Liver (tissue), 3 donors: ENCODE measurements around the gene IQSEC3.

Source experiments
- FOXA1 ChIP-seq: IDR thresholded peaks from 2 replicates; pipeline ENCODE4 v1.6.1; 2016; ENCODE audit warnings: antibody characterized with exemption
- NR2F2 ChIP-seq: IDR thresholded peaks from 2 replicates; pipeline ENCODE4 v1.6.1; 2016; ENCODE audit warnings: antibody characterized with exemption
- RAD21 ChIP-seq, 2 donors: IDR thresholded peaks; 2 replicates each; pipeline ENCODE4 v1.6.1; 2016; ENCODE audit warnings: antibody characterized with exemption in 2 of 2, mild to moderate bottlenecking in 2 of 2
- RXRA ChIP-seq, 2 donors: IDR thresholded peaks; 2 replicates each; pipeline ENCODE4 v1.6.1; 2017 to 2018; ENCODE audit warnings: antibody characterized with exemption in 2 of 2, mild to moderate bottlenecking in 1 of 2
- SP1 ChIP-seq: IDR thresholded peaks from 2 replicates; pipeline ENCODE4 v1.6.1; 2018; ENCODE audit warnings: antibody characterized with exemption, mild to moderate bottlenecking
- YY1 ChIP-seq: IDR thresholded peaks from 2 replicates; pipeline ENCODE4 v1.6.1; 2016; ENCODE audit warnings: antibody characterized with exemption, mild to moderate bottlenecking
- TF ChIP-seq, protein P1 (sequence below): fragments of 150-350 bp; IDR thresholded peaks from 2 replicates; pipeline ENCODE4 v1.5.1; 2017; ENCODE audit warnings: improper control_type of control experiment, low read depth, low read length; ENCODE audit not compliant: missing input control
- TF ChIP-seq, protein P2 (sequence below): IDR thresholded peaks from 2 replicates; pipeline ENCODE4 v1.6.1; 2016; ENCODE audit warnings: antibody characterized with exemption
- TF ChIP-seq, protein P3 (sequence below): IDR thresholded peaks from 2 replicates; pipeline ENCODE4 v1.6.1; 2016; ENCODE audit warnings: antibody characterized with exemption, mild to moderate bottlenecking
- TF ChIP-seq, protein P4 (sequence below): IDR thresholded peaks from 2 replicates; pipeline ENCODE4 v1.6.1; 2016; ENCODE audit warnings: antibody characterized with exemption
- donor health status: healthy.
- donor health status: healthy.

DNA sequence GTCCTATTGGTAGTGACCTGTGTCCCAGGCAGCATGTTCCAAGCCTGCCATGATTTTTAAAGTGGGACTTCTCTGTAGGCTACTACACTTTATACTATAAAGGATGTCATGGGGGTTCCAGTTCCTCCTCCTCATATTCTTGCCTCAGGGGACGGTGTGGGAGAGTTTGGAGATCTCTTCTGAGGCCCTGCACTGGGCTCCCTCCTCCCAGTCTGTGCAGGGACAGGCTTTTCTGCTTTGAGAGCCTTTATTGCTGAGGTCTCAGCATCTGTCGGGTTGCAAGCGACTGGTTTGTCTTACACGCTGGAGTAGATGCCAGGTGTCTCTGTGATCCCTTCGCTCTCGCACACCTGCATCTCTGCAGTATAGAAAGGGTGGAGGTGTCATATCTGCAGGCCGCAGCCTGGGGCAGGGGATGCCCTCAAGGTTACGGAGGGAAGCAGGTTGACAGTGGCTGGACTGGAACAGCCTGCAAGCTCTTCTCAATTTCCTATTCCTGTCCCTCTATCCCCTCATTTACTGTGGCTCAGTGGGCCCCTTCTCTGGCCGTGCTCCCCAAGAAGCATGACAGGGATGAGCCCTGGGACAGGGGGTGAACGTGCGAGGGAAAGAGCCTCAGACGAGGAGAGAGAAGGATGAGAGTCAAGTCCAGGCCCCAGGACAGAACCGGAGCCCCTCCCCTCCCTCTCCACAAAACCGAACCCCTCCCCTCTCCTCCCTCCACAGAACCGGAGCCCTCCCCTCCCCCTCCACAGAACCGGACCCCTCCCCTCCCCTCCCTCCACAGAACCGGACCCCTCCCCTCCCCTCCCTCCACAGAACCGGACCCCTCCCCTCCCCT, 96.1 kb downstream of the IQSEC3 start:
- no peak for TF ChIP-seq FOXA1
- TF ChIP-seq, protein P1, sequence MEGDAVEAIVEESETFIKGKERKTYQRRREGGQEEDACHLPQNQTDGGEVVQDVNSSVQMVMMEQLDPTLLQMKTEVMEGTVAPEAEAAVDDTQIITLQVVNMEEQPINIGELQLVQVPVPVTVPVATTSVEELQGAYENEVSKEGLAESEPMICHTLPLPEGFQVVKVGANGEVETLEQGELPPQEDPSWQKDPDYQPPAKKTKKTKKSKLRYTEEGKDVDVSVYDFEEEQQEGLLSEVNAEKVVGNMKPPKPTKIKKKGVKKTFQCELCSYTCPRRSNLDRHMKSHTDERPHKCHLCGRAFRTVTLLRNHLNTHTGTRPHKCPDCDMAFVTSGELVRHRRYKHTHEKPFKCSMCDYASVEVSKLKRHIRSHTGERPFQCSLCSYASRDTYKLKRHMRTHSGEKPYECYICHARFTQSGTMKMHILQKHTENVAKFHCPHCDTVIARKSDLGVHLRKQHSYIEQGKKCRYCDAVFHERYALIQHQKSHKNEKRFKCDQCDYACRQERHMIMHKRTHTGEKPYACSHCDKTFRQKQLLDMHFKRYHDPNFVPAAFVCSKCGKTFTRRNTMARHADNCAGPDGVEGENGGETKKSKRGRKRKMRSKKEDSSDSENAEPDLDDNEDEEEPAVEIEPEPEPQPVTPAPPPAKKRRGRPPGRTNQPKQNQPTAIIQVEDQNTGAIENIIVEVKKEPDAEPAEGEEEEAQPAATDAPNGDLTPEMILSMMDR: no peak
- no peak for TF ChIP-seq RAD21 (IDR thresholded peaks at IDR 0.05)
- TF ChIP-seq, protein P2, sequence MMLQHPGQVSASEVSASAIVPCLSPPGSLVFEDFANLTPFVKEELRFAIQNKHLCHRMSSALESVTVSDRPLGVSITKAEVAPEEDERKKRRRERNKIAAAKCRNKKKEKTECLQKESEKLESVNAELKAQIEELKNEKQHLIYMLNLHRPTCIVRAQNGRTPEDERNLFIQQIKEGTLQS: no peak
- TF ChIP-seq, protein P3, sequence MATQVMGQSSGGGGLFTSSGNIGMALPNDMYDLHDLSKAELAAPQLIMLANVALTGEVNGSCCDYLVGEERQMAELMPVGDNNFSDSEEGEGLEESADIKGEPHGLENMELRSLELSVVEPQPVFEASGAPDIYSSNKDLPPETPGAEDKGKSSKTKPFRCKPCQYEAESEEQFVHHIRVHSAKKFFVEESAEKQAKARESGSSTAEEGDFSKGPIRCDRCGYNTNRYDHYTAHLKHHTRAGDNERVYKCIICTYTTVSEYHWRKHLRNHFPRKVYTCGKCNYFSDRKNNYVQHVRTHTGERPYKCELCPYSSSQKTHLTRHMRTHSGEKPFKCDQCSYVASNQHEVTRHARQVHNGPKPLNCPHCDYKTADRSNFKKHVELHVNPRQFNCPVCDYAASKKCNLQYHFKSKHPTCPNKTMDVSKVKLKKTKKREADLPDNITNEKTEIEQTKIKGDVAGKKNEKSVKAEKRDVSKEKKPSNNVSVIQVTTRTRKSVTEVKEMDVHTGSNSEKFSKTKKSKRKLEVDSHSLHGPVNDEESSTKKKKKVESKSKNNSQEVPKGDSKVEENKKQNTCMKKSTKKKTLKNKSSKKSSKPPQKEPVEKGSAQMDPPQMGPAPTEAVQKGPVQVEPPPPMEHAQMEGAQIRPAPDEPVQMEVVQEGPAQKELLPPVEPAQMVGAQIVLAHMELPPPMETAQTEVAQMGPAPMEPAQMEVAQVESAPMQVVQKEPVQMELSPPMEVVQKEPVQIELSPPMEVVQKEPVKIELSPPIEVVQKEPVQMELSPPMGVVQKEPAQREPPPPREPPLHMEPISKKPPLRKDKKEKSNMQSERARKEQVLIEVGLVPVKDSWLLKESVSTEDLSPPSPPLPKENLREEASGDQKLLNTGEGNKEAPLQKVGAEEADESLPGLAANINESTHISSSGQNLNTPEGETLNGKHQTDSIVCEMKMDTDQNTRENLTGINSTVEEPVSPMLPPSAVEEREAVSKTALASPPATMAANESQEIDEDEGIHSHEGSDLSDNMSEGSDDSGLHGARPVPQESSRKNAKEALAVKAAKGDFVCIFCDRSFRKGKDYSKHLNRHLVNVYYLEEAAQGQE: no peak
- no peak for TF ChIP-seq RXRA (IDR thresholded peaks at IDR 0.05)
- TF ChIP-seq, protein P4, sequence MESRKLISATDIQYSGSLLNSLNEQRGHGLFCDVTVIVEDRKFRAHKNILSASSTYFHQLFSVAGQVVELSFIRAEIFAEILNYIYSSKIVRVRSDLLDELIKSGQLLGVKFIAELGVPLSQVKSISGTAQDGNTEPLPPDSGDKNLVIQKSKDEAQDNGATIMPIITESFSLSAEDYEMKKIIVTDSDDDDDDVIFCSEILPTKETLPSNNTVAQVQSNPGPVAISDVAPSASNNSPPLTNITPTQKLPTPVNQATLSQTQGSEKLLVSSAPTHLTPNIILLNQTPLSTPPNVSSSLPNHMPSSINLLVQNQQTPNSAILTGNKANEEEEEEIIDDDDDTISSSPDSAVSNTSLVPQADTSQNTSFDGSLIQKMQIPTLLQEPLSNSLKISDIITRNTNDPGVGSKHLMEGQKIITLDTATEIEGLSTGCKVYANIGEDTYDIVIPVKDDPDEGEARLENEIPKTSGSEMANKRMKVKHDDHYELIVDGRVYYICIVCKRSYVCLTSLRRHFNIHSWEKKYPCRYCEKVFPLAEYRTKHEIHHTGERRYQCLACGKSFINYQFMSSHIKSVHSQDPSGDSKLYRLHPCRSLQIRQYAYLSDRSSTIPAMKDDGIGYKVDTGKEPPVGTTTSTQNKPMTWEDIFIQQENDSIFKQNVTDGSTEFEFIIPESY: no peak
- TF ChIP-seq NR2F2: no peak
- no peak for TF ChIP-seq SP1
- TF ChIP-seq YY1: no peak
